Measurements from ENCODE around the gene SMCO4. TPM values are rescaled to one million over a fixed set of nuclear protein-coding genes. Genes with fewer than 3 reads are reported as not detected.

The SMCO4 gene
- total RNA-seq, 4 donors from 2014 or later = 7.1 to 28.2 (median 13.0) TPM

- no peak for TF ChIP-seq POLR2A (IDR thresholded peaks at IDR 0.05)
- Histone ChIP-seq H3K27ac (peak overlapping the region; percentile 66 to 93 (median 82)), H3K36me3 (no peaks in the 10 kb centered on the region), H3K4me3 (peak overlapping the region; percentile 51 to 88 (median 72)), H3K4me1 (peaks cover 8 to 46% (median 15%) of the 10 kb centered on the region in 3 donors), H3K27me3 (no peaks in the 10 kb centered on the region), H3K9me3 (no peaks in the 10 kb centered on the region)
- DNase-seq = no peak
- 9 to 12% methylated on average over 14 to 19 of the region's 29 CpGs for WGBS, 2 donors
- intact Hi-C loops (cut with DNase I) = loop anchor here (5.0 kb wide), 1 partner anchor 305 kb away; no protein-coding TSS in a partner anchor
Measured at GRCh38 chr11:93541884-93542810, 1.0 kb downstream of the SMCO4 start.

- TF ChIP-seq CTCF (IDR thresholded peaks at IDR 0.05) (no peak), POLR2A (IDR thresholded peaks at IDR 0.05) (no peak)
- Histone ChIP-seq H3K36me3 (no peaks in the 10 kb centered on the region), H3K27ac (no peak overlapping the region), H3K4me3 (no peak overlapping the region), H3K9me3 (no peaks in the 10 kb centered on the region), H3K4me1 (peaks cover 8 to 51% (median 15%) of the 10 kb centered on the region in 3 donors), H3K27me3 (no peaks in the 10 kb centered on the region)
- 50 to 88% methylated on average over 1 of the region's 1 CpG for WGBS, 2 donors
- intact Hi-C loops (cut with DNase I) = loop anchor here (5.0 kb wide), 1 partner anchor 304 kb away; no protein-coding TSS in a partner anchor
- no peak for DNase-seq
Measured at GRCh38 chr11:93540896-93541553, 2.2 kb downstream of the SMCO4 start.

GRCh38 chr11:93540337-93540736, 2.9 kb downstream of the SMCO4 start:
- Histone ChIP-seq H3K4me3 (no peak overlapping the region), H3K36me3 (no peaks in the 10 kb centered on the region), H3K27ac (no peak overlapping the region), H3K4me1 (peaks cover 8 to 51% (median 15%) of the 10 kb centered on the region in 3 donors), H3K27me3 (no peaks in the 10 kb centered on the region), H3K9me3 (no peaks in the 10 kb centered on the region)
- DNase-seq = no peak
- TF ChIP-seq CTCF (IDR thresholded peaks at IDR 0.05) (no peak), POLR2A (IDR thresholded peaks at IDR 0.05) (no peak)
- 76 to 81% methylated on average over 4 of the region's 4 CpGs for WGBS, 2 donors
- intact Hi-C loops (cut with DNase I) = loop anchor here (5.0 kb wide), 1 partner anchor 303 kb away; no protein-coding TSS in a partner anchor

- DNase-seq = no peak
- no peak for TF ChIP-seq POLR2A (IDR thresholded peaks at IDR 0.05)
- TF ChIP-seq CTCF (IDR thresholded peaks at IDR 0.05) = no peak
- Histone ChIP-seq H3K4me3 (peak overlapping the region in 1 of 4 donors; percentile 14), H3K4me1 (peaks cover 4 to 37% (median 11%) of the 10 kb centered on the region in 3 donors), H3K36me3 (no peaks in the 10 kb centered on the region), H3K27me3 (no peaks in the 10 kb centered on the region), H3K9me3 (no peaks in the 10 kb centered on the region), H3K27ac (peak overlapping the region in 1 of 4 donors; percentile 70)
- 54 to 80% methylated on average over 8 to 11 of the region's 14 CpGs for WGBS, 2 donors
- intact Hi-C loops (cut with DNase I) = no loop called here
Measured at GRCh38 chr11:93537767-93538261, 5.4 kb downstream of the SMCO4 start.

- H3K36me3 ChIP-seq = no peaks in the 10 kb centered on the region
- no peaks in the 10 kb centered on the region for H3K27me3 ChIP-seq
- intact Hi-C loops (cut with DNase I) = no loop called here
- no peak overlapping the region for H3K4me3 ChIP-seq
- WGBS, 2 donors = 26 to 44% methylated on average over 5 of the region's 5 CpGs
- DNase-seq = no peak
- peak overlapping the region in 1 of 4 donors; percentile 70 for H3K27ac ChIP-seq
- no peak for TF ChIP-seq CTCF (IDR thresholded peaks at IDR 0.05)
- TF ChIP-seq POLR2A (IDR thresholded peaks at IDR 0.05) = no peak
- H3K9me3 ChIP-seq = no peaks in the 10 kb centered on the region
- H3K4me1 ChIP-seq = peaks cover under 1 to 30% (median 10%) of the 10 kb centered on the region in 3 donors
Measured at GRCh38 chr11:93537049-93537448, 6.1 kb downstream of the SMCO4 start.

All from esophagus squamous epithelium (tissue), 5 donors.